GM23338 (cell line): ENCODE measurements around the gene YWHAE. TPM values are rescaled to one million over a fixed set of nuclear protein-coding genes. Genes with fewer than 3 reads are reported as not detected.
A peak's percentile ranks its signal among the peaks of the same experiment; 100 is the strongest.

Source experiments
- ATAC-seq: fragments of 200-7000 bp; cut with Tn5 transposase; 3 replicates; pipeline ENCODE4 v1.9.1; 2020
- DNase-seq: peaks from one replicate; pipeline ENCODE4 v3.0.0-alpha.2; 2015; ENCODE audit warnings: low spot score
- H2AFZ ChIP-seq: fragments of 200-600 bp; sonication (generic); 2 replicates; pipeline ENCODE4 v1.8.0; 2016; ENCODE audit warnings: antibody characterized with exemption, mild to moderate bottlenecking, moderate library complexity
- H3F3A ChIP-seq: fragments of 200-600 bp; sonication (generic); replicated peaks from 2 replicates; pipeline ENCODE4 v1.8.0; 2017; ENCODE audit warnings: antibody characterized with exemption, mixed run types, low read depth
- H3K27ac ChIP-seq: fragments of 200-600 bp; sonication (generic); 2 replicates; pipeline ENCODE4 v1.6.1; 2016; ENCODE audit warnings: low read depth
- H3K27me3 ChIP-seq: fragments of 200-600 bp; sonication (generic); 2 replicates; pipeline ENCODE4 v1.8.0; 2016; ENCODE audit warnings: mild to moderate bottlenecking, mixed run types, moderate library complexity; ENCODE audit not compliant: insufficient read depth
- H3K36me3 ChIP-seq: fragments of 200-600 bp; sonication (generic); 2 replicates; pipeline ENCODE4 v1.8.0; 2016; ENCODE audit warnings: mild to moderate bottlenecking; ENCODE audit not compliant: insufficient read depth
- H3K4me1 ChIP-seq: fragments of 200-600 bp; sonication (generic); 2 replicates; pipeline ENCODE4 v1.8.0; 2016; ENCODE audit warnings: mild to moderate bottlenecking, moderate library complexity; ENCODE audit not compliant: insufficient read depth
- H3K4me2 ChIP-seq: fragments of 200-600 bp; sonication (generic); 2 replicates; pipeline ENCODE4 v1.7.1; 2017; ENCODE audit warnings: mixed run types
- H3K4me3 ChIP-seq: fragments of 200-600 bp; sonication (generic); 2 replicates; pipeline ENCODE4 v1.6.1; 2016; ENCODE audit warnings: mixed run types
- H3K79me2 ChIP-seq: fragments of 200-600 bp; sonication (generic); replicated peaks from 2 replicates; pipeline ENCODE4 v1.8.0; 2017; ENCODE audit warnings: mild to moderate bottlenecking; ENCODE audit not compliant: insufficient read depth
- H3K9me2 ChIP-seq: fragments of 200-600 bp; sonication (generic); 2 replicates; pipeline ENCODE4 v1.8.0; 2017; ENCODE audit not compliant: insufficient read depth
- H4K20me1 ChIP-seq: fragments of 200-600 bp; sonication (generic); replicated peaks from 2 replicates; pipeline ENCODE4 v1.8.0; 2017; ENCODE audit warnings: mild to moderate bottlenecking; ENCODE audit not compliant: insufficient read depth
- H3K27ac Mint-ChIP-seq: 2 replicates; pipeline ENCODE4 v1.8.0; 2020; ENCODE audit warnings: inconsistent platforms, mild to moderate bottlenecking, moderate library complexity, mixed read lengths
- H3K27me3 Mint-ChIP-seq: 3 replicates; pipeline ENCODE4 v1.8.0; 2022; ENCODE audit warnings: low read depth, mild to moderate bottlenecking, moderate library complexity, mixed read lengths, inconsistent platforms; ENCODE audit not compliant: insufficient read depth, poor library complexity
- H3K36me3 Mint-ChIP-seq: 3 replicates; pipeline ENCODE4 v1.8.0; 2021; ENCODE audit warnings: low read depth, mild to moderate bottlenecking, inconsistent platforms, moderate library complexity, mixed read lengths
- H3K4me1 Mint-ChIP-seq: 3 replicates; pipeline ENCODE4 v1.8.0; 2020; ENCODE audit warnings: mild to moderate bottlenecking, inconsistent platforms, mixed read lengths
- H3K4me3 Mint-ChIP-seq: 3 replicates; pipeline ENCODE4 v1.8.0; 2021; ENCODE audit warnings: moderate library complexity, mild to moderate bottlenecking, inconsistent platforms, mixed read lengths
- H3K9me3 Mint-ChIP-seq: 3 replicates; pipeline ENCODE4 v1.8.0; 2020; ENCODE audit warnings: moderate library complexity, mild to moderate bottlenecking, inconsistent platforms, mixed read lengths
- CREB1 ChIP-seq: fragments of 250-450 bp; sonication (Bioruptor Pico); IDR thresholded peaks from 2 replicates; pipeline ENCODE4 v1.5.0; 2020; ENCODE audit warnings: low read depth, mild to moderate bottlenecking, moderate library complexity
- CTCF ChIP-seq, 2 experiments: fragments of 200-600 bp in 1 of 2; sonication (generic) in 1 of 2; conservative IDR thresholded peaks; 2 replicates each; pipeline versions ENCODE4 v1.5.1 to v1.6.1; 2016 to 2017; ENCODE audit warnings: antibody characterized with exemption in 2 of 2, low read depth in 2 of 2, mild to moderate bottlenecking in 2 of 2, moderate library complexity in 1 of 2
- ETS1 ChIP-seq: IDR thresholded peaks from 2 replicates; pipeline ENCODE4 v1.6.1; 2016; ENCODE audit warnings: antibody characterized with exemption
- EZH2 ChIP-seq: fragments of 200-600 bp; sonication (generic); IDR thresholded peaks from one replicate; pipeline ENCODE4 v1.8.0; 2017; ENCODE audit warnings: antibody characterized with exemption, mild to moderate bottlenecking, low read depth; ENCODE audit not compliant: unreplicated experiment
- EZH2phosphoT487 ChIP-seq: fragments of 200-600 bp; sonication (generic); IDR thresholded peaks from one replicate; pipeline ENCODE4 v1.8.1; 2018; ENCODE audit warnings: antibody characterized with exemption; ENCODE audit not compliant: unreplicated experiment
- JUNB ChIP-seq: IDR thresholded peaks from one replicate; pipeline ENCODE4 v1.6.1; 2016; ENCODE audit warnings: antibody characterized with exemption; ENCODE audit not compliant: unreplicated experiment
- POLR2AphosphoS5 ChIP-seq: IDR thresholded peaks from 2 replicates; pipeline ENCODE4 v1.6.1; 2016; ENCODE audit warnings: antibody characterized with exemption, low read depth
- STAT1 ChIP-seq: IDR thresholded peaks from one replicate; pipeline ENCODE4 v1.6.1; 2016; ENCODE audit warnings: antibody characterized with exemption; ENCODE audit not compliant: unreplicated experiment
- ZNF114 ChIP-seq: fragments of 250-450 bp; sonication (Bioruptor Pico); IDR thresholded peaks from 2 replicates; pipeline ENCODE4 v1.5.0; 2020; ENCODE audit warnings: mild to moderate bottlenecking, moderate library complexity
- ZNF331 ChIP-seq: fragments of 250-450 bp; sonication (Bioruptor Pico); IDR thresholded peaks from 2 replicates; pipeline ENCODE4 v1.5.0; 2020; ENCODE audit warnings: low read depth, mild to moderate bottlenecking, moderate library complexity
- polyA plus RNA-seq: library from polyadenylated mRNA; unstranded; fragments of >200 nt; fragmentation: Nextera tagmentation; extraction: Ambion mirVana; gene quantifications from 2 replicates; pipeline ENCODE4 v1.2.1, GENCODE V29; 2016
- total RNA-seq: library from RNA; depleted of rRNA; stranded (reverse); fragments of >200 nt; shearing (Covaris generic); gene quantifications from 2 replicates; pipeline ENCODE4 v1.2.3, GENCODE V29; 2014

Gene YWHAE
- total and polyA plus RNA-seq, 2 experiments from 2014 or later, result 1,251 to 1,283 TPM

GRCh38 chr17:1413281-1413791 lies 13.3 kb upstream of the YWHAE start:
- no peaks in the 10 kb centered on the region for H3K79me2 ChIP-seq

GRCh38 chr17:1412185-1413110 lies 12.4 kb upstream of the YWHAE start:
- DNase-seq, result no peak
- no peak overlapping the region for H3K27ac Mint-ChIP-seq

More at GRCh38 chr17:1413281-1413791, 13.3 kb upstream of the YWHAE start:
- H3K4me3 ChIP-seq, result no peak overlapping the region
- Mint-ChIP-seq H3K27me3 (peaks cover 6% of the 10 kb centered on the region), H3K4me3 (no peak overlapping the region), H3K36me3 (peaks cover 3% of the 10 kb centered on the region; the same call in 1 of the 3 replicates), H3K9me3 (no peaks in the 10 kb centered on the region; the same call in 2 of the 3 replicates), H3K27ac (no peak overlapping the region), H3K4me1 (no peaks in the 10 kb centered on the region; the same call in 2 of the 3 replicates)
- no peak for TF ChIP-seq ZNF114 (CRISPR knock-in tag)
- peak; percentile 66 for TF ChIP-seq ZNF331 (CRISPR knock-in tag)
- H3K36me3 ChIP-seq, result no peaks in the 10 kb centered on the region
- ATAC-seq (no peak), DNase-seq (no peak)
- 0 out of 2 replicates have a peak, but pooled peaks cover 2% of the 10 kb centered on the region for H3F3A ChIP-seq
- no peak overlapping the region for H3K27ac ChIP-seq
- H3K4me2 ChIP-seq, result no peak overlapping the region
- H3K4me1 ChIP-seq, result no peaks in the 10 kb centered on the region; the same call in 1 of the 2 replicates
- H2AFZ ChIP-seq, result no peak overlapping the region
- no peaks in the 10 kb centered on the region for H3K27me3 ChIP-seq
- peaks cover 9% of the 10 kb centered on the region; the same call in 1 of the 2 replicates for H4K20me1 ChIP-seq
- no peaks in the 10 kb centered on the region for H3K9me2 ChIP-seq

DNA sequence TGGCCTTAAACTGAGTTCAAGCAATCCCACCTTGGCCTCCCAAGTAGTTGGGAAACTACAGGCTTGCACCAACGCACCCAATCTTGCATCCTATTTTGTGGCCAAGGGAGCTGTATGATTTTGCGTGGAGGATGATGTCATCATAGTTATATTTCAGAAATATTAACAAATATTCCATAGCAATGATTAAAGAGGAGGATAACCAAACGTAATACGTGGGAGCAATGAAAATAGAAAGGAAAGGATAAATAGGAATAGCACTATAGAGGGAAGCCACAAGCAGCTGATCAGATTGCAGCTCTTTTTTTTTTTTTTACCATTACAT lies 2.2 kb upstream of the YWHAE start:
- no peak overlapping the region for H3K4me2 ChIP-seq
- Mint-ChIP-seq H3K27me3 (peaks cover 11% of the 10 kb centered on the region), H3K27ac (no peak overlapping the region), H3K9me3 (peaks cover 3% of the 10 kb centered on the region; the same call in 2 of the 3 replicates), H3K4me1 (peaks cover 8% of the 10 kb centered on the region), H3K36me3 (peaks cover 25% of the 10 kb centered on the region), H3K4me3 (no peak overlapping the region; the same call in 2 of the 3 replicates)
- no peaks in the 10 kb centered on the region for H3K9me2 ChIP-seq
- peaks cover 10% of the 10 kb centered on the region for H4K20me1 ChIP-seq
- H3K36me3 ChIP-seq, result no peaks in the 10 kb centered on the region
- ATAC-seq (no peak), DNase-seq (no peak)
- H3K79me2 ChIP-seq, result peaks cover 26% of the 10 kb centered on the region
- H3K4me3 ChIP-seq, result no peak overlapping the region
- H3K27me3 ChIP-seq, result no peaks in the 10 kb centered on the region
- no peak overlapping the region for H2AFZ ChIP-seq
- H3K4me1 ChIP-seq, result peaks cover 13% of the 10 kb centered on the region
- H3F3A ChIP-seq, result no peaks in the 10 kb centered on the region; the same call in 1 of the 2 replicates
- H3K27ac ChIP-seq, result no peak overlapping the region
- TF ChIP-seq CREB1 (no peak), ZNF331 (CRISPR knock-in tag) (no peak), EZH2phosphoT487 (no peak), ZNF114 (CRISPR knock-in tag) (no peak), STAT1 (no peak), JUNB (no peak), CTCF (conservative IDR thresholded peaks at IDR 0.05; ENCODE audit: low read depth in 2 of 2) (no peak)

More at GRCh38 chr17:1412185-1413110, 12.4 kb upstream of the YWHAE start:
- no peaks in the 10 kb centered on the region for H3K36me3 ChIP-seq
- H4K20me1 ChIP-seq, result 0 out of 2 replicates have a peak, but pooled peaks cover 5% of the 10 kb centered on the region
- H3K27me3 ChIP-seq, result no peaks in the 10 kb centered on the region
- H3K4me3 Mint-ChIP-seq, result no peak overlapping the region
- no peak overlapping the region for H3K4me2 ChIP-seq
- H3K27me3 Mint-ChIP-seq, result peaks cover 6% of the 10 kb centered on the region
- no peaks in the 10 kb centered on the region; the same call in 2 of the 3 replicates for H3K4me1 Mint-ChIP-seq
- no peak overlapping the region for H3K4me3 ChIP-seq
- H2AFZ ChIP-seq, result no peak overlapping the region
- 0 out of 2 replicates have a peak, but pooled peaks cover 2% of the 10 kb centered on the region for H3F3A ChIP-seq
- no peaks in the 10 kb centered on the region for H3K36me3 Mint-ChIP-seq
- H3K4me1 ChIP-seq, result no peaks in the 10 kb centered on the region; the same call in 1 of the 2 replicates
- H3K27ac ChIP-seq, result no peak overlapping the region
- TF ChIP-seq JUNB (no peak), ZNF331 (CRISPR knock-in tag) (no peak), POLR2AphosphoS5 (no peak), ETS1 (no peak), EZH2 (no peak)
- H3K79me2 ChIP-seq, result no peaks in the 10 kb centered on the region
- no peaks in the 10 kb centered on the region; the same call in 2 of the 3 replicates for H3K9me3 Mint-ChIP-seq
- H3K9me2 ChIP-seq, result no peaks in the 10 kb centered on the region
- no peak for ATAC-seq
